H1 (cell line): ENCODE measurements around the gene CDR2L. TPM values are rescaled to one million over a fixed set of nuclear protein-coding genes. Genes with fewer than 3 reads are reported as not detected.

Experiments
- ASH2L ChIP-seq: fragments of 200-600, 300-600 bp; sonication (generic); IDR thresholded peaks from one replicate; pipeline ENCODE4 v1.7.1; 2017; ENCODE audit warnings: low read length
- BACH1 ChIP-seq: IDR thresholded peaks from 2 replicates; pipeline ENCODE4 v1.6.1; 2012; ENCODE audit warnings: low read length, improper control_type of control experiment
- CBX8 ChIP-seq: fragments of 300-800, 300-1000 bp; sonication (generic); IDR thresholded peaks from 2 replicates; pipeline ENCODE4 v1.7.1; 2016; ENCODE audit warnings: low read depth, low read length, borderline replicate concordance
- EZH2 ChIP-seq: fragments of 200-600 bp; sonication (generic); IDR thresholded peaks from 2 replicates; pipeline ENCODE4 v1.7.1; 2012; ENCODE audit warnings: low read depth, mild to moderate bottlenecking, moderate library complexity, low read length, inconsistent platforms; ENCODE audit not compliant: severe bottlenecking
- FOSL1 ChIP-seq: IDR thresholded peaks from 2 replicates; pipeline ENCODE4 v1.6.1; 2011; ENCODE audit warnings: mild to moderate bottlenecking, low read depth, low read length, moderate library complexity; ENCODE audit not compliant: insufficient read depth
- GABPA ChIP-seq: IDR thresholded peaks from 2 replicates; pipeline ENCODE4 v1.6.1; 2011; ENCODE audit warnings: mild to moderate bottlenecking, low read length, moderate library complexity, borderline replicate concordance; ENCODE audit not compliant: insufficient read depth
- HDAC2 ChIP-seq, 2 experiments: fragments of 300-600 bp in 1 of 2; sonication (generic) in 1 of 2; IDR thresholded peaks; 2 replicates each; pipeline ENCODE4 v1.6.1; 2011 to 2012; ENCODE audit warnings: low read depth in 2 of 2, low read length in 2 of 2, mild to moderate bottlenecking in 2 of 2, moderate library complexity in 2 of 2, borderline replicate concordance in 1 of 2, inconsistent platforms in 1 of 2
- JUN ChIP-seq: IDR thresholded peaks from 2 replicates; pipeline ENCODE4 v1.6.1; 2011; ENCODE audit warnings: low read depth, mild to moderate bottlenecking, improper control_type of control experiment, low read length
- JUND ChIP-seq: IDR thresholded peaks from 2 replicates; pipeline ENCODE4 v1.6.1; 2011; ENCODE audit warnings: mild to moderate bottlenecking, improper control_type of control experiment, low read length
- KDM1A ChIP-seq: fragments of 200-600, 300-600 bp; sonication (generic); IDR thresholded peaks from 2 replicates; pipeline ENCODE4 v1.7.1; 2016; ENCODE audit warnings: mild to moderate bottlenecking, low read length, borderline replicate concordance
- MAFK ChIP-seq: IDR thresholded peaks from 2 replicates; pipeline ENCODE4 v1.6.1; 2012; ENCODE audit warnings: low read depth, mild to moderate bottlenecking, improper control_type of control experiment, low read length
- NRF1 ChIP-seq: IDR thresholded peaks from 2 replicates; pipeline ENCODE4 v1.6.1; 2011; ENCODE audit warnings: mild to moderate bottlenecking, low read depth, low read length, improper control_type of control experiment
- POU5F1 ChIP-seq: IDR thresholded peaks from 2 replicates; pipeline ENCODE4 v1.6.1; 2011; ENCODE audit warnings: low read depth, mild to moderate bottlenecking, low read length, moderate library complexity
- RAD21 ChIP-seq, 2 experiments: IDR thresholded peaks in 1 of 2; conservative IDR thresholded peaks in 1 of 2; 2 replicates each; pipeline ENCODE4 v1.6.1; 2011; ENCODE audit warnings: low read depth in 2 of 2, low read length in 2 of 2, improper control_type of control experiment in 1 of 2, inconsistent platforms in 1 of 2, mild to moderate bottlenecking in 1 of 2, moderate library complexity in 1 of 2
- RNF2 ChIP-seq: fragments of 200-900, 300-1000 bp; sonication (generic); IDR thresholded peaks from 2 replicates; pipeline ENCODE4 v1.7.1; 2016; ENCODE audit warnings: borderline replicate concordance, low read depth, mild to moderate bottlenecking, antibody characterized with exemption, low read length; ENCODE audit not compliant: poor library complexity, severe bottlenecking; ENCODE audit errors: missing control alignments
- SIN3A ChIP-seq, 2 experiments: IDR thresholded peaks in 1 of 2; conservative IDR thresholded peaks in 1 of 2; 2 replicates each; pipeline ENCODE4 v1.6.1; 2011 to 2012; ENCODE audit warnings: low read length in 2 of 2, improper control_type of control experiment in 1 of 2, low read depth in 1 of 2, mild to moderate bottlenecking in 1 of 2
- SIRT6 ChIP-seq: IDR thresholded peaks from one replicate; pipeline ENCODE4 v1.7.1; 2012; ENCODE audit warnings: low read length, inconsistent platforms
- ZNF274 ChIP-seq: IDR thresholded peaks from 2 replicates; pipeline ENCODE4 v1.7.0; 2012; ENCODE audit warnings: low read length, borderline replicate concordance; ENCODE audit errors: extremely low read depth
- polyA plus RNA-seq, 7 experiments: library from polyadenylated mRNA; depleted of rRNA in 3 of 7; stranded (reverse) in 5 of 7; unstranded in 2 of 7; fragments of >200 nt in 5 of 7; fragments of 200-250 nt in 2 of 7; gene quantifications; 1 replicate in 5 of 7; 2 replicates in 1 of 7; 4 replicates in 1 of 7; pipeline versions ENCODE4 v1.2.1 to v1.2.3, GENCODE V29; 2011 to 2013; ENCODE audit warnings: missing spikeins in 2 of 7, mixed read lengths in 2 of 7
- total RNA-seq: library from RNA; stranded (reverse); fragmentation: NEBNext Ultra II Directional; extraction: Animal tissue kit (Norgen Biotek cat#: 25700); gene quantifications from 2 replicates; pipeline ENCODE4 v1.2.1, GENCODE V29; 2021
- TF ChIP-seq, protein P1 (sequence below), 3 experiments: IDR thresholded peaks; 1 replicate in 2 of 3; 2 replicates in 1 of 3; pipeline versions ENCODE4 v1.5.1 to v1.6.1; 2011; ENCODE audit warnings: low read length in 3 of 3, mild to moderate bottlenecking in 3 of 3, inconsistent platforms in 2 of 3, low read depth in 1 of 3, moderate library complexity in 1 of 3; ENCODE audit not compliant: insufficient read depth in 1 of 3; ENCODE audit errors: control extremely low read depth in 1 of 3

Gene CDR2L
- total and polyA plus RNA-seq, 2 of the 8 experiments (the other 6 are each of a cell fraction or from before 2014, with no cell fraction given) = 20.4 to 38.1 TPM

DNA sequence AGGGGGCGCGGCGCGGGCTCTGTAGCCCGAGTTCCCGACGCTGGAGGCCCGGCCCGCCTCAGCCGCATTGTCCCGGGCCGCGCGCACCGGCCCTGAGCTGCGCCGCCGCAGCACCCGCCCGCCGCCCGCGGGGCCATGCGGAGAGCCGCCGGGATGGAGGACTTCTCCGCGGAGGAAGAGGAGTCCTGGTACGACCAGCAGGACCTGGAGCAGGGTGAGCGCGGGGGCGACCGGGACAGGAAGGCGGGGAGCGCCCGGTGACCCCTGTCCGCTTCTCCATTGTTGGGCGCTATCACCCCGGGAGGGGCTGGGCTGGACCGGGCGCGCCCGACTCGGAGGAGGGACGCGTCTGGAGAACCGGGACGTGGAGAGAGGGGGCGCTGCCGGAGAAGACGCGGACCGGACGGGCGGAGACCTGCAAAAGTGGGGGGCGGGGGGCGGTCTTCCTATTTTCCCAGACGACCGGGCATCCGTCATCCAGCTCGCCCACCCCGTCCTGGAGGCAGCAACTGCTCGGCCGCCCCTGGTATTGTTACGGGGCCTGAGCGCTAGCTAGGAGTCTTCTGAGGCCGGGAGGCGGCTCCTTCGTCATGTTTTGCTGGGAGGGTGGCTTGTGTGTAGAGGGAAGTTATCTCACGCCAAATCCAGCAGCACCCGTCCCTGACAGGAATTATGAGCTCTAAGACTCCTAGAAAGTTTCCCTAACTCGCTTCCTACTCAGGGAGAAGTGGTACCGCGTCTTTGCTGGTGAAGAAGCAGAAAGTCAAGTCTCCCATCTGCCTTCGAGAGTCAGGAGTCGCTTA, 678 bp downstream of the CDR2L start (continued):
- TF ChIP-seq BACH1 = no peak
- TF ChIP-seq RAD21 (IDR thresholded peaks at IDR 0.05 in 1 of 2, conservative IDR thresholded peaks at IDR 0.05 in 1 of 2; ENCODE audit: low read depth in 2 of 2, low read length in 2 of 2) = peak in 1 of 2 experiments; percentile 25; a peak in 1 of 4 replicates
- TF ChIP-seq ASH2L = peak; percentile 66
- TF ChIP-seq EZH2 = no peak
- TF ChIP-seq SIN3A (conservative IDR thresholded peaks at IDR 0.05 in 1 of 2, IDR thresholded peaks at IDR 0.05 in 1 of 2; ENCODE audit: low read depth in 1 of 2, low read length in 2 of 2) = 0 out of 4 replicates have a peak, but pooled peaks of 1 of the 2 experiments have one; percentile 52
- no peak for TF ChIP-seq ZNF274
- TF ChIP-seq, protein P1, sequence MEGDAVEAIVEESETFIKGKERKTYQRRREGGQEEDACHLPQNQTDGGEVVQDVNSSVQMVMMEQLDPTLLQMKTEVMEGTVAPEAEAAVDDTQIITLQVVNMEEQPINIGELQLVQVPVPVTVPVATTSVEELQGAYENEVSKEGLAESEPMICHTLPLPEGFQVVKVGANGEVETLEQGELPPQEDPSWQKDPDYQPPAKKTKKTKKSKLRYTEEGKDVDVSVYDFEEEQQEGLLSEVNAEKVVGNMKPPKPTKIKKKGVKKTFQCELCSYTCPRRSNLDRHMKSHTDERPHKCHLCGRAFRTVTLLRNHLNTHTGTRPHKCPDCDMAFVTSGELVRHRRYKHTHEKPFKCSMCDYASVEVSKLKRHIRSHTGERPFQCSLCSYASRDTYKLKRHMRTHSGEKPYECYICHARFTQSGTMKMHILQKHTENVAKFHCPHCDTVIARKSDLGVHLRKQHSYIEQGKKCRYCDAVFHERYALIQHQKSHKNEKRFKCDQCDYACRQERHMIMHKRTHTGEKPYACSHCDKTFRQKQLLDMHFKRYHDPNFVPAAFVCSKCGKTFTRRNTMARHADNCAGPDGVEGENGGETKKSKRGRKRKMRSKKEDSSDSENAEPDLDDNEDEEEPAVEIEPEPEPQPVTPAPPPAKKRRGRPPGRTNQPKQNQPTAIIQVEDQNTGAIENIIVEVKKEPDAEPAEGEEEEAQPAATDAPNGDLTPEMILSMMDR (IDR thresholded peaks at IDR 0.05; ENCODE audit: control extremely low read depth in 1 of 3, insufficient read depth in 1 of 3, low read depth in 1 of 3, low read length in 3 of 3) = peak in 2 of 3 experiments; percentile 18 to 19; a peak in 3 of 4 replicates
- TF ChIP-seq GABPA = no peak
- TF ChIP-seq CBX8 = no peak
- no peak for TF ChIP-seq KDM1A
- no peak for TF ChIP-seq SIRT6
- TF ChIP-seq JUN = no peak
- TF ChIP-seq POU5F1 = no peak
- 0 out of 4 replicates have a peak, but pooled peaks of 1 of the 2 experiments have one; percentile 18 for TF ChIP-seq HDAC2 (IDR thresholded peaks at IDR 0.05; ENCODE audit: borderline replicate concordance in 1 of 2, low read depth in 2 of 2, low read length in 2 of 2)
- no peak for TF ChIP-seq NRF1
- TF ChIP-seq RNF2 = no peak
- no peak for TF ChIP-seq JUND
- TF ChIP-seq FOSL1 = no peak
- TF ChIP-seq MAFK = no peak
